Spinal cord (tissue), 10 donors: ENCODE data around the gene RET. TPM values are rescaled to one million over a fixed set of nuclear protein-coding genes. Genes with fewer than 3 reads are reported as not detected.
A peak's percentile ranks its signal among the peaks of the same experiment; 100 is the strongest.
"Not testable (repeated sequence)": the region's sequence is repeated elsewhere in the genome, so short reads cannot be mapped to it uniquely, and the experiment has no call there.

ENCODE experiments used
- DNase-seq, 6 donors: peaks; one replicate each; pipeline versions ENCODE4 v3.0.0 to v3.0.0-alpha.2; 2013 to 2015; ENCODE audit warnings: low spot score in 6 of 6, low read depth in 4 of 6
- H3K27ac ChIP-seq: one replicate; pipeline ENCODE4 v1.5.1; 2013; ENCODE audit warnings: low read depth, low read length, control low read depth
- H3K27me3 ChIP-seq: one replicate; pipeline ENCODE4 v1.6.1; 2013; ENCODE audit warnings: low read length; ENCODE audit not compliant: control insufficient read depth, insufficient read depth
- H3K36me3 ChIP-seq: one replicate; pipeline ENCODE4 v1.6.1; 2013; ENCODE audit warnings: low read length; ENCODE audit not compliant: control insufficient read depth, insufficient read depth
- H3K4me1 ChIP-seq: one replicate; pipeline ENCODE4 v1.6.1; 2013; ENCODE audit warnings: low read length; ENCODE audit not compliant: control insufficient read depth, insufficient read depth
- H3K4me3 ChIP-seq: one replicate; pipeline ENCODE4 v1.5.1; 2013; ENCODE audit warnings: low read depth, low read length, control low read depth
- H3K9me3 ChIP-seq: one replicate; pipeline ENCODE4 v1.6.1; 2013; ENCODE audit warnings: low read length; ENCODE audit not compliant: control insufficient read depth, insufficient read depth
- WGBS: methylation state at CpG from one replicate; pipeline ENCODE4 v1.1.5; 2013; ENCODE audit warnings: missing lambda C conversion rate; ENCODE audit not compliant: insufficient coverage; 5-methylcytosine and 5-hydroxymethylcytosine counted together
- polyA plus RNA-seq, 2 donors: library from polyadenylated mRNA; unstranded; fragments of 120-200 nt; gene quantifications; one replicate each; pipeline ENCODE4 v1.2.1, GENCODE V29; 2013; ENCODE audit not compliant: insufficient read length in 2 of 2
- total RNA-seq, 2 donors: library from RNA; depleted of rRNA in 1 of 2; stranded (reverse); fragments of 120-200 nt in 1 of 2; fragments of >200 nt in 1 of 2; gene quantifications; one replicate each; pipeline versions ENCODE4 v1.2.3 to v1.2.4, GENCODE V29; 2013 to 2014
- donor health status: healthy.

Gene RET
- total and polyA plus RNA-seq, 4 donors = 9.5 to 49.9 (median 38.4) TPM

DNA sequence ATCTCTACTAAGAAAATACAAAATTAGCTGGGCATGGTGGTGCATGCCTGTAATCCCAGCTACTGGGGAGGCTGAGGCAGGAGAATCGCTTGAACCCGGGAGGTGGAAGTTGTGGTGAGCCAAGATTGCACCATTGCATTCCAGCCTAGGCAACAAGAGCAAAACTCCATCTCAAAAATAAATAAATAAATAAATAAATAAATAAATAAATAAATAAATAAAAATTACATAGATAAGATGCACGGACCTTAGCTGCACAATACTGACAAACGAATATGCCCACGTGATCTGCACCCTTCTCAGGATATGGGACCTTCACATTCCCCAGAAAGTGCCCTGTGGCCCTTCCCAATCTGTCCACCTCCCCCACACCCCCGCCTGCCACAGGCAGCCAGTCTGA lies 22.5 kb downstream of the RET start:
- DNase-seq, H3K27me3 ChIP-seq, H3K27ac ChIP-seq, H3K4me1 ChIP-seq, H3K4me3 ChIP-seq, H3K9me3 ChIP-seq: not testable (repeated sequence)
- 100% methylated on average over 2 of the region's 6 CpGs for WGBS
- peaks cover 18% of the 10 kb centered on the region for H3K36me3 ChIP-seq

DNA sequence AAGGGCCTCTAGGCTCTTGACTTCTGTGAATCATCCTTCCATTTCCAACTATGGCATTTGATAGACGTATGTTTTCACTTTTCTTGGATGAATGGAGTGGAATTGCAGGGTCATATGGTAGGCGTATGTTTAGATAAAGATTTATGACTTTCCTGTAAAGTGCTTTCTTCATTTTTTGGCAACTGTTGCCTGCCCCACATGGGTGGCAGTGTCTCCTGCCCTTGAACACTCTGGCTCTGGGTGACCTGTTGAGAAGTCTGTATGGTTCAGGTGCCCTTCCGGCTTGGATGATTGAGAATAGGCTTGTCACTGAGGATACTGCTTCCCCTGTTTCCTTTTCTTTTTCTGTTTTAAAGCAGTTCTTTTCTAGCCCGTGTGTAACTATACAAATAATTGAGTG lies 23.1 kb downstream of the RET start:
- Histone ChIP-seq H3K36me3 (peaks cover 18% of the 10 kb centered on the region), H3K4me3 (no peak overlapping the region), H3K27ac (no peak overlapping the region), H3K27me3 (peaks cover 3% of the 10 kb centered on the region), H3K4me1 (peaks cover 7% of the 10 kb centered on the region), H3K9me3 (no peaks in the 10 kb centered on the region)
- WGBS = 70% methylated on average over 1 of the region's 4 CpGs
- no peak for DNase-seq

DNA sequence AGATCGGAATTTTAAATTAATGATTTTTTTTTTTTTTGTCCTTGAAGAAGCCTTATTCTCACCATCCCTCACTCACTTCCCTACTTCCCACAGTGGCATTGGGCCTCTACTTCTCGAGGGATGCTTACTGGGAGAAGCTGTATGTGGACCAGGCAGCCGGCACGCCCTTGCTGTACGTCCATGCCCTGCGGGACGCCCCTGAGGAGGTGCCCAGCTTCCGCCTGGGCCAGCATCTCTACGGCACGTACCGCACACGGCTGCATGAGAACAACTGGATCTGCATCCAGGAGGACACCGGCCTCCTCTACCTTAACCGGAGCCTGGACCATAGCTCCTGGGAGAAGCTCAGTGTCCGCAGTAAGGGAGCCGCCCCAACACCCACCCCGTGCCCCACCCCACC lies 23.5 kb downstream of the RET start:
- Histone ChIP-seq H3K4me3 (no peak overlapping the region), H3K4me1 (peaks cover 11% of the 10 kb centered on the region), H3K27me3 (peaks cover 7% of the 10 kb centered on the region), H3K27ac (no peak overlapping the region), H3K36me3 (peaks cover 18% of the 10 kb centered on the region), H3K9me3 (no peaks in the 10 kb centered on the region)
- DNase-seq = no peak
- WGBS = 90% methylated on average over 13 of the region's 17 CpGs

DNA sequence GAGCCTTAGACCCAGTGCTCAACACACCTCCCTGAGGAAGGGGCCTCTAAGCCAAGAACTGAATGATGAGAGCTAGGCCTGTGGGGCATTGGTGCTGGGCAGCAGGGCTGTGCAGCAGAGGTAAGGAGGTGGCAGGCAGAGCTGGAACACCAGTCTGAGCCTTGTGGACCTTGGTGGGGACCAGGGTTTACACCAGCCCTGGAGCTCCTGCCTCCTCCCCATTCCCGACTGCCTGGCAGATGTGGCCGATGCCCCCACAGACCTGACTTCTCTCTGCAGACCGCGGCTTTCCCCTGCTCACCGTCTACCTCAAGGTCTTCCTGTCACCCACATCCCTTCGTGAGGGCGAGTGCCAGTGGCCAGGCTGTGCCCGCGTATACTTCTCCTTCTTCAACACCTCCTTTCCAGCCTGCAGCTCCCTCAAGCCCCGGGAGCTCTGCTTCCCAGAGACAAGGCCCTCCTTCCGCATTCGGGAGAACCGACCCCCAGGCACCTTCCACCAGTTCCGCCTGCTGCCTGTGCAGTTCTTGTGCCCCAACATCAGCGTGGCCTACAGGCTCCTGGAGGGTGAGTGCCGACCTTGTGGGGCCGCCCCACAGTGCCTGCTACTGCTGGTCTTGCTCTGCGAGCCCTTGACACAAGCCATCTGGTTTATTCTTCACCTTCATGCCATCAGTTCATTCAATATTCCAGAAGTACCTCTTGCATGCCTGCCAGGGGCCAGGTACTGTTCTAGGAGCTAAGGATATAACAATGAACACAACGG lies 25.4 kb downstream of the RET start:
- H3K4me3 ChIP-seq = no peak overlapping the region
- H3K4me1 ChIP-seq = peaks cover 17% of the 10 kb centered on the region
- peaks cover 7% of the 10 kb centered on the region for H3K27me3 ChIP-seq
- WGBS = 88% methylated on average over 17 of the region's 19 CpGs
- no peak overlapping the region for H3K27ac ChIP-seq
- H3K36me3 ChIP-seq = peaks cover 30% of the 10 kb centered on the region
- H3K9me3 ChIP-seq = no peaks in the 10 kb centered on the region
- no peak for DNase-seq

DNA sequence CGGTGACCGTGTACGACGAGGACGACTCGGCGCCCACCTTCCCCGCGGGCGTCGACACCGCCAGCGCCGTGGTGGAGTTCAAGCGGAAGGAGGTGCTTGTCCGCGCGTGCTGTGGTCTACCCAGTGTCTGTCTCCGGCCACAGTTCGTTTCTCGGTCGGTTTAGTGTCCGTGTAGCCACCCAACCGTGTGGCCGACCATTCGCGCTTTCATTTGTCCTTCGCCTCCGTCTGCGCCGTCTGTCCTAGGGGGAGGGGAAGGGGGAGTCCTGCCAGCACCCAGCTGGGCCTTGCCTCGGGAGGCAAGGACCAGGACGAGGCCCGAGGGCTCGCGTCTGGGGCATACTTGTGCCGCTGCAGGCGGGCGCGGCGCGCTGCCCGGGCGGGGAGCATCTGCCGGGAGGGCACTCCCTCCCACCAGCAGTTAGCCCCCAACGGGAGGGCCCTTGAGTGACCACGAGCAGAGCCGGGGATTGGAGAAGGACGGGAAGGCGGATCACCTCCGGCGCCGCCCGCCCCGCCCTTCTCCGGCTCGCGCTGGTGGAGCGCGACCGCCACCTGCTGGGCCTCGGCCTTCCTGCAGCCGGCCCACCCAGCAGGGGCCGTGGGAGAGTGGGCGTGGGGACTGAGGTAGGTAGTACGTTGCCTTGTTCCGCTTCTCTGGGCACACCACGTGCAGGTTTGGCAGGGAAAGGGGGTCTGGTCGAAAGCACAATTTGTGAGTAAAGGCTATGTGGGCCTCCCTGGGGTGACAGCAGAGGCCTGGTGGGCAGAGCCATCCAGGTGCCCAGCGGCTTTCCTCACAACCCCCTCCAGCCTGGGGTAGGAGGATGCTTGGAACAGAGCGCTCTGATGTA lies 28.5 kb downstream of the RET start:
- Histone ChIP-seq H3K36me3 (peaks cover 29% of the 10 kb centered on the region), H3K4me1 (peaks cover 17% of the 10 kb centered on the region), H3K4me3 (peak overlapping the region; percentile 35), H3K27ac (no peak overlapping the region), H3K9me3 (no peaks in the 10 kb centered on the region), H3K27me3 (peaks cover 7% of the 10 kb centered on the region)
- 1% methylated on average over 70 of the region's 71 CpGs for WGBS
- peak; percentile 45 to 91 (median 66) for DNase-seq

DNA sequence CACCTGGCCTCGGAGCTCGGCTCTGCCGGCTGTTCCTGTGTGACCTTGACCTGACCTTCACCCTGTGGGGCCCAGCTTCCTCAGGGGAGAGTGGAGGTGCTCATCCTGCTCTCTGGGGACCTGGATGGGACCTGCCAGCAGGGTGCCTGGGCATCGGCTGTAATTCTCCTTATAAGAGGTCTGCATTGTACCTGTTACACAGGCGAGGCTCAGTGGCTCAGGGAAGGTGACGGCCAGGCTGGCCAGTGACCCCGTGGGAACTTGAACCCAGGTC lies 29.0 kb downstream of the RET start:
- H3K27me3 ChIP-seq = peaks cover 7% of the 10 kb centered on the region
- H3K27ac ChIP-seq = no peak overlapping the region
- peaks cover 25% of the 10 kb centered on the region for H3K36me3 ChIP-seq
- WGBS = 47% methylated on average over 7 of the region's 7 CpGs
- peaks cover 17% of the 10 kb centered on the region for H3K4me1 ChIP-seq
- H3K9me3 ChIP-seq = no peaks in the 10 kb centered on the region
- no peak for DNase-seq
- no peak overlapping the region for H3K4me3 ChIP-seq

DNA sequence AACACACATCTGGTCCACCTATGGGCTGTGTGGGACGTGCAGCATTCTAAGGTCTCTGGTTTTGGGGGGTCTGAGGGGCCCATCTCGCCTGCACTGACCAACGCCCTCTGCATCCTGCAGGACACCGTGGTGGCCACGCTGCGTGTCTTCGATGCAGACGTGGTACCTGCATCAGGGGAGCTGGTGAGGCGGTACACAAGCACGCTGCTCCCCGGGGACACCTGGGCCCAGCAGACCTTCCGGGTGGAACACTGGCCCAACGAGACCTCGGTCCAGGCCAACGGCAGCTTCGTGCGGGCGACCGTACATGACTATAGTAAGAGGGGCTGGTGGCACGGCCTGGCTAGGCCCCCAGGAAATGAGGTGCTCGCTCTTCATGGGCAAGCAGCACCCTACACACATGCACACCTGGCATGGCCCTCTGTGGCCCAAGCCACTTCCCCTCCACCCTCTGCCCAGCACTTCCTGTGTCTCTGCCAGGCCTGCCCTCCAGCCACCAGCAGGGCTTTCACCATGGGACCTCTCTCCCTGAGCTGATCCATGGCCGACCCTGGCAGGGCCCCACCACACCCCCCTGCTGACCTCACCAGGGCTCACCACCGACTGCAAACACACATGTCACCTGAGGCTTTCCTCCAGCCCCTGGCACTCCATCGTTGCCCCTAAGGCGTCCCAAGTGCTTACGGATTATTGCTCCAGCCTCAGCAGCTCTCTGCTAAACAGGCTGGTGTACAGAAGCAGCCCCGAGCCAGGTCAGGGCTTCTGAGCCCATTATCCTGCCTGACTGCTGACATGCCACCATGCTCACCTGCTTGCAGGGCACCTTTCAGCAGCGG lies 29.6 kb downstream of the RET start:
- H3K36me3 ChIP-seq = peaks cover 21% of the 10 kb centered on the region
- H3K27me3 ChIP-seq = peaks cover 7% of the 10 kb centered on the region
- WGBS = 90% methylated on average over 28 of the region's 28 CpGs
- H3K4me1 ChIP-seq = peaks cover 17% of the 10 kb centered on the region
- no peak for DNase-seq
- H3K9me3 ChIP-seq = no peaks in the 10 kb centered on the region
- H3K27ac ChIP-seq = no peak overlapping the region
- H3K4me3 ChIP-seq = no peak overlapping the region

DNA sequence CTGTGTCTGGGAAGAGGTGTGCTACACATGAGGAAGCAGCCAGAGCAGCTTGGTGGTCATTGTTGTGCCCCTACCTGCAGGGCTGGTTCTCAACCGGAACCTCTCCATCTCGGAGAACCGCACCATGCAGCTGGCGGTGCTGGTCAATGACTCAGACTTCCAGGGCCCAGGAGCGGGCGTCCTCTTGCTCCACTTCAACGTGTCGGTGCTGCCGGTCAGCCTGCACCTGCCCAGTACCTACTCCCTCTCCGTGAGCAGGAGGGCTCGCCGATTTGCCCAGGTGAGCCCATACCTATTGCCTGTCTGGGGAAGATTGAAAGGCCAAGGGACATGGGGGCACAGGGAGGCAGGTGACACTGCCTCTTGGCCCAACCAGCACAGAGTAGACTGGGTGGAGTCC lies 32.1 kb downstream of the RET start:
- Histone ChIP-seq H3K27ac (no peak overlapping the region), H3K27me3 (peaks cover 7% of the 10 kb centered on the region), H3K36me3 (peaks cover 31% of the 10 kb centered on the region), H3K4me3 (no peak overlapping the region), H3K4me1 (peaks cover 17% of the 10 kb centered on the region), H3K9me3 (no peaks in the 10 kb centered on the region)
- DNase-seq = no peak
- 92% methylated on average over 12 of the region's 12 CpGs for WGBS

DNA sequence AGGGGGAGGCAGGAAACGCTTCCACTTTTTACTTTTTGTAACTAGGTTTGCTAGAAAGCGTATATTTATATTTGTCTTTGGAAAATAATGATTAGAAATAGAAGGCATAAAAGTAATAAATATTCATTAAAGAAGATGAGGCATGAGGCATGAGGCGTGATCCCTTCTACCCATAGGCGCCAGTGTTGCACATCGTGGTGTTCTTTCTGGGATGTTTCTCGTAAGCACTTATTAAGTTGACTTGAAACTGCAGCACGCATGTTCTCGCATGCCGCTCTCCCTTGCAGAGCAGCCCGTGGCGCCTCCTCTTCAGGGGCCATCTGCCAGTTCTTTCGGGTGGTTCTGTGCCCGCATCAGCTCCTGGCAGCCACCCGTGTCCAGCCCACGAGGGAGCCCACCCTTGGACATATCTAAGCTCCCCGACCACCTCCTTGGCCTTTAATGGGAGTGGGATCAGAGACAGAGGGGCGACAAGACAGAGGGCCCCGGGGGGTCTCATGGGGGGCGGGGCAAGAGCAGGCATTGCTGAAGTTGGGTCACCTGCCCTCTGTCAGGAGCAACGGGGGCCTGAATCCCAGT lies 32.9 kb downstream of the RET start:
- Histone ChIP-seq H3K4me1 (peaks cover 12% of the 10 kb centered on the region), H3K27me3 (peaks cover 5% of the 10 kb centered on the region), H3K27ac (no peak overlapping the region), H3K9me3 (no peaks in the 10 kb centered on the region), H3K36me3 (peaks cover 39% of the 10 kb centered on the region), H3K4me3 (no peak overlapping the region)
- WGBS = 84% methylated on average over 18 of the region's 20 CpGs
- no peak for DNase-seq
